Stimulated activated CD8-positive, alpha-beta memory T cell treated with anti-CD3 and anti-CD28 coated beads, Interleukin-15, amount 100 ng/mL, for 1 hour (primary cell): ENCODE results near the gene FOXP3.

ENCODE experiments used
- DNase-seq: peaks from one replicate; pipeline ENCODE4 v3.0.0-alpha.2; 2020; ENCODE audit warnings: low read depth

Gene FOXP3

DNA sequence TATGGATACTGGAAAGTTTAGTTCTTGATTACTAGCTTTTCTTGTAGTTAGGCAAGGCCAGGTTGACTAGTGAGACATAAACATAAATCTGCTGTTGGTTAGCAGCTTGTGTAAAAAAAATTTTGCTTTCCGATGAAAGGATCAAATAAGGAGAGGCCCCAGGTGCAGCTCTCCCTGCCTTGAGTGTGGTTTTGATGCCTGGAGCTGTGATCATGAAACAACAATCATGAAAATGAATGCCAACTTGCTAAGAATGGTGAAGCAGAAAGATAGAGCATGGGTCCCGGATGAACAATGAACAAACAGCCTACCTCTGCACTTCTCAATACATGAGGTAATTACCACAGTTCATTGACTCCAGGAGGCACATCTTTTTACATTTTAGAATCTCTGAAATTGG is 50.1 kb downstream of the FOXP3 start:
- no peak for DNase-seq

GRCh38 chrX:49212861-49213260 is 51.6 kb downstream of the FOXP3 start:
- no peak for DNase-seq

DNA sequence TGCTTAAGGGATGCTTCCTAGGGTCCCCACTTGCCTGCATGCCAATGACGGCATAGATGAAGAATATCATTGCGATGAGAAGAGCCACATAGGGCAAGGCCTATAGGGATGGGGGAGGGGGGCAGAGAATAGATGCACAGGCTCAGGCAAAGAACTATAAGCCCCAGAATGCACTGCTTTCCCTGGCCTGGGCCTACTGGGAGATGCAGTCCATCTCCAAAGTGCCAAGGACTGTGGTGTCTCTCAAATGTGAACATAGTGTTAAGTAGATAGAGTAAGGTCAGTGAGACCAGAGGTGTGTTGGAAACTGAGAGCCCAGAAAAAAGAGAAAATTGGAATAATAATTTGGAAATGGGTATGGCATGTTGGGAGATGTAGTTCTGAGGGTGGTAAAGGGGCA is 52.3 kb downstream of the FOXP3 start:
- DNase-seq, result no peak

DNA sequence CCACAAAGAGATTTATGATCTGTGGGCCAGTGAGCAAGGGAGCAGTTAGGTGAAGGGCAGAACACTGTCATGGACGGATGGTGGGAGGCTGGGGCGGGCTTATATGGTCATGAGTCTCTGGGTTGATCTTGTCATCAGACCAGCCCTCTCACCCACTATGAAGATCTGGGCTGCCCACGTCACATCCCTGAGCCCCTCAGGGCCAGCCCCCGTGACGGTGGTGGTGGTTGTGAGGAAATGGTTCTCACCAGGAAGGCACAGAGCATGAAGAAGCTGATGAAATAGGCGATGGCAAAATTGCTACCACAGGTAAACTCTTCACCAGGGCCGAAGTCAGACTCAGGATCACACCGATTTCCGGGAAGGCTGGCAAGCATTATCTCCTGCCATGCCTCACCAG is 53.4 kb downstream of the FOXP3 start:
- no peak for DNase-seq

- DNase-seq, result no peak
Measured at GRCh38 chrX:49210406-49210805, 54.1 kb downstream of the FOXP3 start.

DNA sequence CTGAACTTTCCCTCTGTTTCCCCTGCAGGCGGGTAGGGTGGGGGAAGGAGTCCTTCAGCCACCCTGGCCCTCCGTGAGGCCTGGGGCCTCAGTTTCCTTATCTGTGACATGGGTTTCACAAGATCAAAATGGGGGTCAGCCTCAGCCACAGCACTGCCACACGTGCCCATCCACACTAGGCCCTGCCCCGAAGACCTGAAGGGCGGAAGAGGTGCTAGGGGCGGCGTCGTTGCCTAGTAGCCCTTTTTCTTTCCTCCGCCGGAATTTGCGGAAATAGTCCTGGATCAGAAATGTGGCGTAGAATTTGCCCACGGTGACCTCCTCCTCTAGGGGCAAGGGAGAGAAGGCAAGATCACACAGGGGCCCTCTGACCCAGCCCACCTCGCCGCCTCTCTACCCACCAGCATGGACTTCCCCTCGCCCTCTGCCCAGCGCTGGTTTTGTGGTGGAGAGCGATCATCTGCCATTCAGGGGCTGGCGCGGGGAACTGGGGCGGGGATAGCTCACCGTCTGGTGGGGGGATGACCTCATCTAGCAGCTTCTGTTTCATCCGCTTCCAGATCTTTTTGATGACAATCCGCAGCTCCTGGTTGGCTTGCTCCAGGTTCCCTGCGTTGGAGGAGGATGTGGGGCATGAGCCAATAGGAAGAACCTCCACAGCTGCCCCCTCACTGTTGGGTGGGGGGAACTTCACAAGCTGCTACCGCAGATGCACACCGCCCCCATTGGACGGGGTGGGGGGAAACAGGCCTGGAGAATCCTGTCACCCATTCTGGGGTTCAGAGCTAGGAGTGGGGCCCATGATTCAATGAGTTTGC is 54.9 kb downstream of the FOXP3 start:
- no peak for DNase-seq

DNA sequence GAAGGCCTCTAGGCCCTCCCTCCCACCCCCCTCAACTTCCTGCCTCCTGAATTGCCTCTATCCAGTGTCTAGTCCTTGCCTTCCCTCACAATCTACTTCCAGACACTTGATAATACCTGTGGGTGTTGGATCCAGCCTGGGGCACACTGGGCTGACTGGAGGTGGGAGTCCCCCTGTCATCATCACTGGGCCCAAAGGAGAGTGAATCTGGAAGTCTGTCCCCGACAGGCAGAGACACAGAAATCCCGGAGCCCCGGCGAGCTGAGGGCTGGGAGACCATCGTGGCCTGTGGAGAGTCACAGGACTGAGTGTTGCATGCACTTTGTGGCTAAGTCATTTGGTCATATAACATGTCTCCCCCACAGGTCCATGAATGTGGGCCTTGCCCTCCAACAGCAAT is 56.1 kb downstream of the FOXP3 start:
- DNase-seq, result no peak

- DNase-seq, result no peak
Measured at GRCh38 chrX:49206543-49206942, 58.0 kb downstream of the FOXP3 start.

DNA sequence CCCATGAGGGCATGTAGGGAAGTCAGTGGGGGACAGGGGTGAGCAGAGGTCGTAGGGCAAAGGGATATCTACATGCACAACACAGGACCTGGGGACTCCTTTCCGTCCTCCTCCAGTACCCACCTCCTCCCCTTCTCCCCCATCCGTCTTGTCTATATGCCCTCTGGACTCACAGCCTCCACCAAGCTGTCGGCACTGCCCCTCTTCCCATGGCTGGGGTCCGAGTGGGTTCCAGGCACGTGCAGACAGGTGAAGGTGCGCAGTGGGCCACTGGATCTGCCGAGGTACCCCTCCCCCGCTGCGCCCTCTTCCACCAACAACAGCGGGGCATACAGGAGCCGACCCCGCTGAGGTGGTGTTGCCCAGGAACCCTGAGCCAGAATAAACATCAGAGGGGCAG is 59.1 kb downstream of the FOXP3 start:
- DNase-seq, result no peak

DNA sequence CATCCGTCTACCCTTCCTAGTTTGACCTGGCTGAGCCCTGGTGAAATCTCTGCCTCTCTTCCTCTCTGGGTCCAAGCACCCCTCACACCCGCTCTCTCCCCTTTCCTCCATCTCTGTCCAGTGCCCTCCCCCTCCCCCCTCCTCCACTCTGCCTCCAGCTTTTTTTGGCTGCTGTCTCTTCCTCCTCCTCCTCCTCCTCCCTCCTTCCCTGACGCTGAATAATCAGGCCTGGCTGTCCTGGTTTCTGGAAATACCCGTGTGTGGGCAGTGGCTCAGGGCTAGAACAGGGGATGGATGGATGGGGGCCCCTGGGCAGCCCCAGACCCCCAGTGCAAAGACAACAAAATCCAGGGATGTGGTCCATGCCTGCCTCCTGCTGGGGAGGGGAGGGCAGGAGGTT is 59.8 kb downstream of the FOXP3 start:
- DNase-seq, result no peak

DNA sequence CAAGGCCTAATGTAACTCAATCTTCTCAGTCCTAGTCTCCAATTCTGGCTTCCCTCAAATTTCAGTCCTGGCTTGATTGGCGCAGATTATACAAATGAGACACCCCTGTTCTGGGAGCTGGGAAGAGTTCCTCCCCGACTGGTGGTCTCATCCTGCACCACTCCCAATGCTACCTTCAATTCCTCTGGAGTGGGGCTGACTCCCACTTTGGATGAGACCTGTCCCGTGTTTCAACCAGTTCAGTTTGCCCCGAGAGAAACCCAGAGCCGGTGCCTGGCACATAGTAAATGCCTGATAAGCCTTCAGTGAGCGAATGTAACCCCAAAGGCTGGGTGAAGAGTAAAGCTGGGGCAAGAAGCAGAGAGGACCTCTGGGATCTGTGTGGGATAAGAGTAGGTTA is 60.5 kb downstream of the FOXP3 start:
- no peak for DNase-seq

DNA sequence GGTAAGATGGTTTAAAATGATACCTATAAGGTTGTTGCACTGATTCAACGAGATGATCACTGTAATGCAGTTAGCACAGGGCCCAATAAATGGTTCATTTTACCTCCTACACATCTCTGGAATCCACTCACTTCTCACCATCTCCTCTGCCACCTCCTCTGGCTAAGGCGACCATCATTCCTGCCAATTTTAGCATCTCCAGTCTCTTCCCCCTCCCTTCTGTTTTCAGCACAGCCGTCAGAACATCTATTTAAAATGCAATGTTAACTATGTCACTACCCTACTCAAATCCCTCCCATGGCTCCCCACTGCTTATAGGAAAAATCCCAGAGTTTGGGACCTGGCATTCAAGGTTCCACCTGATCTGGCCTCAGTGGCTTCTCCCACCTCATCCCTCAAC is 61.0 kb downstream of the FOXP3 start:
- no peak for DNase-seq

- DNase-seq, result no peak
Measured at GRCh38 chrX:49202022-49202421, 62.5 kb downstream of the FOXP3 start.
